HEK293 (cell line): Measurements from ENCODE around the gene FRMD4A.

Source experiments
- HOXC10 ChIP-seq: sonication (generic); formaldehyde crosslinking; IDR thresholded peaks from 2 replicates; pipeline ENCODE4 v1.8.1; 2023; ENCODE audit warnings: mild to moderate bottlenecking, missing genetic modification reagents
- IKZF3 ChIP-seq: fragments of 450-650 bp; IDR thresholded peaks from 2 replicates; pipeline ENCODE4 v1.5.0; 2018; ENCODE audit warnings: missing biosample characterization, mild to moderate bottlenecking, missing genetic modification characterization, moderate library complexity
- YY1 ChIP-seq: fragments of 450-650 bp; formaldehyde crosslinking; IDR thresholded peaks from 2 replicates; pipeline ENCODE4 v1.5.1; 2018; ENCODE audit warnings: missing biosample characterization, missing genetic modification characterization
- ZBTB8A ChIP-seq: fragments of 450-650 bp; formaldehyde crosslinking; IDR thresholded peaks from 2 replicates; pipeline ENCODE4 v1.5.1; 2016; ENCODE audit warnings: missing biosample characterization, missing genetic modification characterization
- ZEB2 ChIP-seq: fragments of 450-650 bp; formaldehyde crosslinking; IDR thresholded peaks from 2 replicates; pipeline ENCODE4 v1.5.1; 2016; ENCODE audit warnings: missing biosample characterization, missing genetic modification characterization
- ZNF202 ChIP-seq: fragments of 450-650 bp; formaldehyde crosslinking; IDR thresholded peaks from 2 replicates; pipeline ENCODE4 v1.5.1; 2016; ENCODE audit warnings: missing biosample characterization, missing genetic modification characterization, borderline replicate concordance
- ZNF23 ChIP-seq: fragments of 450-650 bp; formaldehyde crosslinking; IDR thresholded peaks from 2 replicates; pipeline ENCODE4 v1.5.1; 2016; ENCODE audit warnings: missing biosample characterization, missing genetic modification characterization, borderline replicate concordance
- ZNF239 ChIP-seq: fragments of 450-650 bp; formaldehyde crosslinking; IDR thresholded peaks from 2 replicates; pipeline ENCODE4 v1.5.1; 2016; ENCODE audit warnings: missing biosample characterization, missing genetic modification characterization
- ZNF274 ChIP-seq, 2 experiments: fragments of 200-500 bp in 1 of 2; fragments of 450-650 bp in 1 of 2; sonication (Bioruptor generic) in 1 of 2; formaldehyde crosslinking in 1 of 2; IDR thresholded peaks; 2 replicates each; pipeline versions ENCODE4 v1.5.1 to v1.6.1; 2014 to 2016; ENCODE audit warnings: borderline replicate concordance in 1 of 2, inconsistent platforms in 1 of 2, low read length in 1 of 2, missing biosample characterization in 1 of 2, missing genetic modification characterization in 1 of 2
- ZNF785 ChIP-seq: fragments of 450-650 bp; formaldehyde crosslinking; IDR thresholded peaks from 2 replicates; pipeline ENCODE4 v1.5.1; 2016; ENCODE audit warnings: missing biosample characterization, missing genetic modification characterization
- ZSCAN30 ChIP-seq: fragments of 450-650 bp; IDR thresholded peaks from 2 replicates; pipeline ENCODE4 v1.5.1; 2018; ENCODE audit warnings: missing biosample characterization, mild to moderate bottlenecking, missing genetic modification characterization, moderate library complexity
- TF ChIP-seq, protein P1 (sequence below): fragments of 450-650 bp; formaldehyde crosslinking; IDR thresholded peaks from 2 replicates; pipeline ENCODE4 v1.5.1; 2016; ENCODE audit warnings: missing biosample characterization, missing genetic modification characterization
- TF ChIP-seq, protein P2 (sequence below): fragments of 450-650 bp; formaldehyde crosslinking; IDR thresholded peaks from 2 replicates; pipeline ENCODE4 v1.5.1; 2016; ENCODE audit warnings: missing biosample characterization, missing genetic modification characterization
- TF ChIP-seq, protein P3 (sequence below): fragments of 450-650 bp; formaldehyde crosslinking; IDR thresholded peaks from 2 replicates; pipeline ENCODE4 v1.5.0; 2017; ENCODE audit warnings: missing biosample characterization, missing genetic modification characterization, borderline replicate concordance

DNA sequence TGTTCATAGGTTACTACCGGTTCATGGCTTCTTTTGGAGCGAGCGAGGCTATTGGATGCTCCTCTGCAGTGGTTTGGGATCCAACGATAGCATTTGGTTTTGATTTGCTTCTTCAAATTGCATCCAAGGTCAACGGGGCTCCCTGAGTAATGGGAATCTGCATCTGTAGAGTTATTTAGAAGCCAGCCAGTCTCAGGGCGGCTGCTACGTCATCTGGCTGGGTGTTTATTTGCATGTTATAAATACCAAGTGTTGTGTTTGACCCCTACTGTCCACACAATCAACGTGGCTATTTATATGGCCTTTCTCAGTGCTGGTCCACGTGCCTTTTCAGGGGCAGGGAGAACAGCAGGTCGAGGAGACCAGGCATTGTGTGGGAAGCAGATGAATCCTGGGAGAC lies 606.2 kb downstream of the FRMD4A start:
- TF ChIP-seq, protein P1, sequence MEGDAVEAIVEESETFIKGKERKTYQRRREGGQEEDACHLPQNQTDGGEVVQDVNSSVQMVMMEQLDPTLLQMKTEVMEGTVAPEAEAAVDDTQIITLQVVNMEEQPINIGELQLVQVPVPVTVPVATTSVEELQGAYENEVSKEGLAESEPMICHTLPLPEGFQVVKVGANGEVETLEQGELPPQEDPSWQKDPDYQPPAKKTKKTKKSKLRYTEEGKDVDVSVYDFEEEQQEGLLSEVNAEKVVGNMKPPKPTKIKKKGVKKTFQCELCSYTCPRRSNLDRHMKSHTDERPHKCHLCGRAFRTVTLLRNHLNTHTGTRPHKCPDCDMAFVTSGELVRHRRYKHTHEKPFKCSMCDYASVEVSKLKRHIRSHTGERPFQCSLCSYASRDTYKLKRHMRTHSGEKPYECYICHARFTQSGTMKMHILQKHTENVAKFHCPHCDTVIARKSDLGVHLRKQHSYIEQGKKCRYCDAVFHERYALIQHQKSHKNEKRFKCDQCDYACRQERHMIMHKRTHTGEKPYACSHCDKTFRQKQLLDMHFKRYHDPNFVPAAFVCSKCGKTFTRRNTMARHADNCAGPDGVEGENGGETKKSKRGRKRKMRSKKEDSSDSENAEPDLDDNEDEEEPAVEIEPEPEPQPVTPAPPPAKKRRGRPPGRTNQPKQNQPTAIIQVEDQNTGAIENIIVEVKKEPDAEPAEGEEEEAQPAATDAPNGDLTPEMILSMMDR = no peak
- TF ChIP-seq ZNF785 (tag by site-specific recombination) (no peak), ZNF23 (tag by site-specific recombination) (no peak), ZNF274 (IDR thresholded peaks at IDR 0.05; ENCODE audit: low read length) (no peak), ZNF274 (tag by site-specific recombination; IDR thresholded peaks at IDR 0.05; ENCODE audit: borderline replicate concordance) (no peak), ZBTB8A (tag by site-specific recombination) (no peak), ZSCAN30 (tag by site-specific recombination) (no peak), YY1 (no peak), HOXC10 (CRISPR knock-in tag) (no peak), IKZF3 (tag by site-specific recombination) (no peak), ZNF239 (tag by site-specific recombination) (no peak), ZNF202 (tag by site-specific recombination) (no peak), ZEB2 (no peak)
- TF ChIP-seq, protein P2, sequence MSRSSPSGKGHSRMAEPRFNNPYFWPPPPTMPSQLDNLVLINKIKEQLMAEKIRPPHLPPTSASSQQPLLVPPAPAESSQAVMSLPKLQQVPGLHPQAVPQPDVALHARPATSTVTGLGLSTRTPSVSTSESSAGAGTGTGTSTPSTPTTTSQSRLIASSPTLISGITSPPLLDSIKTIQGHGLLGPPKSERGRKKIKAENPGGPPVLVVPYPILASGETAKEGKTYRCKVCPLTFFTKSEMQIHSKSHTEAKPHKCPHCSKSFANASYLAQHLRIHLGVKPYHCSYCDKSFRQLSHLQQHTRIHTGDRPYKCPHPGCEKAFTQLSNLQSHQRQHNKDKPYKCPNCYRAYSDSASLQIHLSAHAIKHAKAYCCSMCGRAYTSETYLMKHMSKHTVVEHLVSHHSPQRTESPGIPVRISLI (tag by site-specific recombination) = no peak
- TF ChIP-seq, protein P3, sequence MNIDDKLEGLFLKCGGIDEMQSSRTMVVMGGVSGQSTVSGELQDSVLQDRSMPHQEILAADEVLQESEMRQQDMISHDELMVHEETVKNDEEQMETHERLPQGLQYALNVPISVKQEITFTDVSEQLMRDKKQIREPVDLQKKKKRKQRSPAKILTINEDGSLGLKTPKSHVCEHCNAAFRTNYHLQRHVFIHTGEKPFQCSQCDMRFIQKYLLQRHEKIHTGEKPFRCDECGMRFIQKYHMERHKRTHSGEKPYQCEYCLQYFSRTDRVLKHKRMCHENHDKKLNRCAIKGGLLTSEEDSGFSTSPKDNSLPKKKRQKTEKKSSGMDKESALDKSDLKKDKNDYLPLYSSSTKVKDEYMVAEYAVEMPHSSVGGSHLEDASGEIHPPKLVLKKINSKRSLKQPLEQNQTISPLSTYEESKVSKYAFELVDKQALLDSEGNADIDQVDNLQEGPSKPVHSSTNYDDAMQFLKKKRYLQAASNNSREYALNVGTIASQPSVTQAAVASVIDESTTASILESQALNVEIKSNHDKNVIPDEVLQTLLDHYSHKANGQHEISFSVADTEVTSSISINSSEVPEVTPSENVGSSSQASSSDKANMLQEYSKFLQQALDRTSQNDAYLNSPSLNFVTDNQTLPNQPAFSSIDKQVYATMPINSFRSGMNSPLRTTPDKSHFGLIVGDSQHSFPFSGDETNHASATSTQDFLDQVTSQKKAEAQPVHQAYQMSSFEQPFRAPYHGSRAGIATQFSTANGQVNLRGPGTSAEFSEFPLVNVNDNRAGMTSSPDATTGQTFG (tag by site-specific recombination) = no peak
